Astrocyte of the cerebellum (primary cell): ENCODE data around the gene STRN3.

Source experiments
- DNase-seq: peaks from one replicate; pipeline ENCODE4 v3.0.0-alpha.2; 2011; ENCODE audit warnings: low read depth
- H3K4me3 ChIP-seq: 2 replicates; pipeline ENCODE4 v1.5.1; 2011; ENCODE audit warnings: mild to moderate bottlenecking, low read depth, low read length, moderate library complexity
- in situ Hi-C: cut with HindIII; loops from 2 replicates; pipeline ENCODE4 v1.10.0; 2017; ENCODE audit warnings: low sequenced_read_pairs
- TF ChIP-seq, protein P1 (sequence below): IDR thresholded peaks from 2 replicates; pipeline ENCODE4 v1.5.1; 2012; ENCODE audit warnings: low read length, low read depth, moderate library complexity, mild to moderate bottlenecking; ENCODE audit errors: missing control alignments

Gene STRN3

DNA sequence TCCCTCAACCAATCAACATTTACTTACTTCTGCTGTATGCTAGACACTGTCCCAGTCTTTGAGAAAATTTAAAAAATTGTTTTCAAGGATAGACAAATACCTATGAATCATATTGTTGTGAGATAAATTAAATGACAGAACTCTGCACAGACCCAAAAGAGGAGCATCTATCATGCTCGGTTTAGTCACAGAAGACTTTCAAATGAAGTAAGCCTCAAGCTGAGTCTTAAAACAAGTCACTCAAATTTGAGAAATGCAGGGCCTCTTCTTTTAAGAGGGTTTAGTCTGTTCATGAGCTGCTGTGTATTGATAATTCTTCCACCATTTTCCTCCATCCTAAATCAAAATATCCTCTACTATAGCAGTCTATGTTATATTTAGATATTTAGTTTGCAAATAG, 176.2 kb downstream of the STRN3 start:
- TF ChIP-seq, protein P1, sequence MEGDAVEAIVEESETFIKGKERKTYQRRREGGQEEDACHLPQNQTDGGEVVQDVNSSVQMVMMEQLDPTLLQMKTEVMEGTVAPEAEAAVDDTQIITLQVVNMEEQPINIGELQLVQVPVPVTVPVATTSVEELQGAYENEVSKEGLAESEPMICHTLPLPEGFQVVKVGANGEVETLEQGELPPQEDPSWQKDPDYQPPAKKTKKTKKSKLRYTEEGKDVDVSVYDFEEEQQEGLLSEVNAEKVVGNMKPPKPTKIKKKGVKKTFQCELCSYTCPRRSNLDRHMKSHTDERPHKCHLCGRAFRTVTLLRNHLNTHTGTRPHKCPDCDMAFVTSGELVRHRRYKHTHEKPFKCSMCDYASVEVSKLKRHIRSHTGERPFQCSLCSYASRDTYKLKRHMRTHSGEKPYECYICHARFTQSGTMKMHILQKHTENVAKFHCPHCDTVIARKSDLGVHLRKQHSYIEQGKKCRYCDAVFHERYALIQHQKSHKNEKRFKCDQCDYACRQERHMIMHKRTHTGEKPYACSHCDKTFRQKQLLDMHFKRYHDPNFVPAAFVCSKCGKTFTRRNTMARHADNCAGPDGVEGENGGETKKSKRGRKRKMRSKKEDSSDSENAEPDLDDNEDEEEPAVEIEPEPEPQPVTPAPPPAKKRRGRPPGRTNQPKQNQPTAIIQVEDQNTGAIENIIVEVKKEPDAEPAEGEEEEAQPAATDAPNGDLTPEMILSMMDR: no peak
- in situ Hi-C loops: no loop called here

DNA sequence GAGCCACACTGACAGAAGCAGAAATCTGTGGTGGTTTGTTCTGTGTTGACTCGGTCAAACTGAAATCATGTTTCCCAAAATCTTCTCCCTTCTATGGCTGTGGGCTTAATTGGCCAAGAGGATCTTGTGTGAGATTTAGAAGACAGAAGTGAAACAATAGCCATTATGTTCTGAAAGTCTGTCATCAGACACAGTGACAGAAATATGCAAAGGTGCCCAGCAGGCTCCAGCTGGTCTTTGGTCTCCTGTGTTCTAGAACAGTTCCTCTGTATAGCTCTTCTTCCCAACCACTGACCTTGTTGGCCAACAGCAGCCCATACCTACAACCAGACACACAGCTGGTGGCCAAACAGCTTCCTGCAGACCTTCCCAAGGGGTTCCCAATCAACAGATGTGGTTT, 176.8 kb downstream of the STRN3 start:
- no peak for DNase-seq
- no peak overlapping the region for H3K4me3 ChIP-seq
- TF ChIP-seq, protein P1: no peak
- in situ Hi-C loops: no loop called here

More for the DNA sequence above, 176.2 kb downstream of the STRN3 start:
- H3K4me3 ChIP-seq: no peak overlapping the region
- DNase-seq: no peak

DNA sequence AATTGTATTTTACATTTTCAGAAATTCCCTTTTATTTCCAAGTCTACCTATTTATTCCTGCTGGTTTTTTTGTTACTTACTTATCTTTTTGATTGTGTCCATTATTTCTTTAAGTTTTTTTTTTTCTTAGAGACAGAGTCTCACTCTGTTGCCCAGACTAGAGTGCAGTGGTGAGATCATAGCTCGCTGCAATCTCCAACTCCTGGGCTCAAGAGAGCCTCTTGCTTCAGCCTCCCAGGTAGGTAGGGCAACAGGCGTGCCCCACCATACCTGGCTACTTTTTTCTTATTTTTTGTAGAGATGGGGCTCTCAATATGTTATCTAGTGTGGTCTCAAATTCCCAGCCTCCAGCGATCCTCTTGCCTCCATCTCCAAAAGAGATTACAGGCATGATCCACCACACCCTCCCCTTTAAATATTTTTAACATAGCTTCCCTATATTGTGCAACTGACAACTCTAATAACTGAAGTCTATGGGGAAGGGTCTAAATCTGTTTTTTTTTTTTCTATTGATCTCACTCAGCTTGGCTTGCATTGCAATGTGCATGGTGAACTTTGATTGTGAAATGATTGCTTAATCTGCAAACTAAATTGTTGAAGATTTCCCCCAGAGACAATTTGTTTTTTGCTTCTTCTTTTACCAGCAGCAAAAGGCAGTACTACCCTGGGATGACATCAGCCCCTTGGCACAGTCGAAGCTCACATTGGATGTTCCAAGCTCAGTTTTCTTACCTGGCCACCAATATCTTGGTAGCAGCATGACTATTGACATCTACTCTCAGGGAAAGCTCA, 177.5 kb downstream of the STRN3 start:
- no peak overlapping the region for H3K4me3 ChIP-seq
- DNase-seq: no peak
- TF ChIP-seq, protein P1: no peak
- in situ Hi-C loops: no loop called here
